ENCODE data around the gene RFXANK. TPM values are rescaled to one million over a fixed set of nuclear protein-coding genes. Genes with fewer than 3 reads are reported as not detected.

The RFXANK gene
- total RNA-seq, 2 donors from 2014 or later, result 20.1 to 36.6 TPM

GRCh38 chr19:19165396-19165795 lies 26.7 kb upstream of the RFXANK start:
- Histone ChIP-seq H3K4me1 (peaks cover 0 to 9% of the 10 kb centered on the region in 2 donors), H3K4me3 (no peak overlapping the region), H3K36me3 (no peaks in the 10 kb centered on the region), H3K9me3 (no peaks in the 10 kb centered on the region), H3K27me3 (no peaks in the 10 kb centered on the region), H3K27ac (no peak overlapping the region)
- TF ChIP-seq CTCF (IDR thresholded peaks at IDR 0.05), result no peak
- DNase-seq (ENCODE audit: low spot score), result no peak

GRCh38 chr19:19167612-19168011 lies 24.4 kb upstream of the RFXANK start:
- Histone ChIP-seq H3K4me3 (no peak overlapping the region), H3K9me3 (no peaks in the 10 kb centered on the region), H3K27ac (no peak overlapping the region), H3K36me3 (no peaks in the 10 kb centered on the region), H3K27me3 (no peaks in the 10 kb centered on the region), H3K4me1 (peaks cover 0 to 12% of the 10 kb centered on the region in 2 donors)
- no peak for TF ChIP-seq CTCF (IDR thresholded peaks at IDR 0.05)
- DNase-seq (ENCODE audit: low spot score), result no peak

DNA sequence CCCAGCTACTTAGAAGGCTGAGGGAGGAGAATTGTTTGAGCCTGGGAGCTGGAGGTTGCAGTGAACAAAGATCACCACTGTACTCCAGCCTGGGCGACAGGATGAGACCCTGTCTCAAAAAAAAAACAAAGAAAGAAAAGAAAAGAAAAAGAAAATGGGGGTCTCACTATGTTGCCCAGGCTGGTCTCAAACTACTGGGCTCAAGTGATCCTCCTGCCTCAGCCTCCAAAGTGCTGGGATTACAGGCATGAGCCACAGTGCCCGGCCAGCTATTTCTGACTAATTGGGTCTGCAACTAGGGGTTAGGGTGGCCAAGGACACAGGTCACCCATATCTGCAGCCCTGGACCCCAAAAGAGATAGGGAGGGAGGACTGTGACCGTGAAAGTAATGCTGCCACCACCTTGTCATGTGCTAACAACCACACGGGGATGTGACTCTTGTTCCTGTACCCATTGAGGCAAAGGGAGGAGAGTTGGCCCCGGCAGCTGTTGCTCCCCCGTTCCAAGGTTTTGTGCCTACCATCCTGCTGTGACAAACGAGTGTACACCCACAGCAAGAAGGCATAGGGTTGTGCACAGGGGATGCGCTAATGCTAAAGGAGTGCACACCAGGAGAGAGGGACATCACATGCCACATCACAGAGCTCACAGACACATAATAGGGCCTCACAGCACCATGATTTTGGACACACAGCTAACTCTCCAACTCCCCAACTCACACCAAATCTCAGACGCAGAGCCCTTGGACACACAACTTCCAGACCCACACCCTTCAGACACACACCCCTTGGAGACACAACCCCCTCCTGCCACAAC lies 22.6 kb upstream of the RFXANK start:
- H3K27me3 ChIP-seq, result no peaks in the 10 kb centered on the region
- TF ChIP-seq CTCF (IDR thresholded peaks at IDR 0.05), result no peak
- H3K27ac ChIP-seq, result no peak overlapping the region
- no peaks in the 10 kb centered on the region for H3K36me3 ChIP-seq
- no peak for DNase-seq (ENCODE audit: low spot score)
- no peaks in the 10 kb centered on the region for H3K9me3 ChIP-seq
- peaks cover 0 to 12% of the 10 kb centered on the region in 2 donors for H3K4me1 ChIP-seq
- peak overlapping the region; percentile 8 to 35 for H3K4me3 ChIP-seq

GRCh38 chr19:19170053-19170872 lies 21.8 kb upstream of the RFXANK start, which contains the start of gene MEF2B:
TSS of gene MEF2B (minus strand) at chr19:19170263. CDS start at chr19:19150735, 19,528 bp downstream.
- Histone ChIP-seq H3K9me3 (no peaks in the 10 kb centered on the region), H3K36me3 (no peaks in the 10 kb centered on the region), H3K27me3 (no peaks in the 10 kb centered on the region), H3K27ac (no peak within 1 kb of the TSS), H3K4me3 (peak within 1 kb of the TSS; percentile 8 to 35), H3K4me1 (peaks cover 0 to 18% of the 10 kb centered on the region in 2 donors)
- TF ChIP-seq CTCF (IDR thresholded peaks at IDR 0.05), result no peak
- peak; percentile 80 for DNase-seq (ENCODE audit: low spot score)

- Histone ChIP-seq H3K9me3 (no peaks in the 10 kb centered on the region), H3K4me1 (peaks cover 0 to 18% of the 10 kb centered on the region in 2 donors), H3K27ac (no peak overlapping the region), H3K36me3 (no peaks in the 10 kb centered on the region), H3K27me3 (no peaks in the 10 kb centered on the region), H3K4me3 (peak overlapping the region in 1 of 2 donors; percentile 35)
- DNase-seq (ENCODE audit: low spot score), result no peak
- no peak for TF ChIP-seq CTCF (IDR thresholded peaks at IDR 0.05)
Observed at GRCh38 chr19:19170873-19171672, 21.0 kb upstream of the RFXANK start.
